HG03139 (cell line): ENCODE measurements around the gene PODNL1.
"Not testable (repeated sequence)": the region's sequence is repeated elsewhere in the genome, so short reads cannot be mapped to it uniquely, and the experiment has no call there.

ENCODE experiments used
- ATAC-seq: cut with Tn5 transposase; IDR thresholded peaks from one replicate; pipeline ENCODE4 v1.9.1; 2021; ENCODE audit not compliant: unreplicated experiment

Gene PODNL1

GRCh38 chr19:13974073-13974472 lies 35.9 kb upstream of the PODNL1 start:
- no peak for ATAC-seq

GRCh38 chr19:13973479-13973878 lies 35.3 kb upstream of the PODNL1 start:
- not testable (repeated sequence) for ATAC-seq

GRCh38 chr19:13972368-13973155 lies 34.3 kb upstream of the PODNL1 start:
- no peak for ATAC-seq

- not testable (repeated sequence) for ATAC-seq
Measured at GRCh38 chr19:13971868-13972267, 33.7 kb upstream of the PODNL1 start.

GRCh38 chr19:13969897-13970296 lies 31.7 kb upstream of the PODNL1 start:
- ATAC-seq = no peak

- no peak for ATAC-seq
Measured at GRCh38 chr19:13968999-13969398, 30.8 kb upstream of the PODNL1 start.

- ATAC-seq = no peak
Measured at GRCh38 chr19:13968383-13968935, 30.2 kb upstream of the PODNL1 start.

GRCh38 chr19:13967206-13967605 lies 29.0 kb upstream of the PODNL1 start:
- not testable (repeated sequence) for ATAC-seq

- ATAC-seq = no peak
Measured at GRCh38 chr19:13966684-13967128, 28.5 kb upstream of the PODNL1 start.

GRCh38 chr19:13965926-13966683 lies 27.9 kb upstream of the PODNL1 start:
- no peak for ATAC-seq

- ATAC-seq = no peak
Measured at GRCh38 chr19:13965377-13965896, 27.2 kb upstream of the PODNL1 start.

GRCh38 chr19:13964776-13965175 lies 26.6 kb upstream of the PODNL1 start:
- ATAC-seq = no peak

GRCh38 chr19:13963603-13964105 lies 25.4 kb upstream of the PODNL1 start:
- ATAC-seq = no peak

GRCh38 chr19:13962699-13963602 lies 24.7 kb upstream of the PODNL1 start:
- ATAC-seq = no peak

GRCh38 chr19:13961826-13962698 lies 23.8 kb upstream of the PODNL1 start:
- ATAC-seq = no peak

- no peak for ATAC-seq
Measured at GRCh38 chr19:13960863-13961784, 22.9 kb upstream of the PODNL1 start.

- ATAC-seq = no peak
Measured at GRCh38 chr19:13959962-13960862, 22.0 kb upstream of the PODNL1 start.
